ENCODE measurements around the gene DTX3L. TPM values are rescaled to one million over a fixed set of nuclear protein-coding genes. Genes with fewer than 3 reads are reported as not detected.

The DTX3L gene
- total and polyA plus RNA-seq, 2 experiments from 2014 or later = 1.8 to 6.8 TPM

DNA sequence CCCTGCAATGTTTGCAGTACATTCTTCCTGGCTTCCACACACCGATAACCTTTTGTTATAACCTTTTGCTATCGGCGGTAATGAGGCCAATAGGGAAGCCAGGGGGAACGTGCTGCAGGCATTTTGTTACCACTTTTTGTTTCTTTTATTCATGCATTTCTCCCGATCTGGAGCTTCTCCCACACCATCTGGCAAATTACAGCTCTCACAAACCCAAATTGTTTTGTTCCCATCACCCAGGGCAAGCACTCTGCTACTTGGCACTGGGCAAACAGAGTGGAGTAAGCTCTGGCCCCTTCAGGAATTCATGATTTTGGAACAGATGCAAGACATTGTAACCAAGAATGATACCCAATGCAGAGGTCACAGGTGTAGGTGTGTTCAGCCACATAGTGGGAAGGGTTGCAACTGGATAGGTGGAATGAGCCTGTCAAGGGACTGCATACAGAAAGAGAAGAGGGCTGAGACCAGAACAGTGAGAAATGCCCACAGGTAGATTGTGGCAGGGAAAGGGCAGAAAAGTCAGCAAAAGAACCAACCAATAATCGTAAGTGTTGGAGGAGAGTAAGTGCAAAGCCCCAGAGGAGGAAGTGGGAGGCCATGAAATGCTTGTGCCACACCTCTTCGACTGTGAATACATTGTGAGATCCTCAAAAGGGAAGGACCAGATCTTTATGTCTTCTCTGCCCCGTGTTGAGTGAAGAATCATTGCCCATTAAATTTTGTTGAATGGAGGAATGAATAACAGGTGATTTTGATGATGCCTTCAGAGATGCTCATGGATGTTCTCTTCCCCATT, 59.1 kb downstream of the DTX3L start (continued):
- TF ChIP-seq, protein P1, sequence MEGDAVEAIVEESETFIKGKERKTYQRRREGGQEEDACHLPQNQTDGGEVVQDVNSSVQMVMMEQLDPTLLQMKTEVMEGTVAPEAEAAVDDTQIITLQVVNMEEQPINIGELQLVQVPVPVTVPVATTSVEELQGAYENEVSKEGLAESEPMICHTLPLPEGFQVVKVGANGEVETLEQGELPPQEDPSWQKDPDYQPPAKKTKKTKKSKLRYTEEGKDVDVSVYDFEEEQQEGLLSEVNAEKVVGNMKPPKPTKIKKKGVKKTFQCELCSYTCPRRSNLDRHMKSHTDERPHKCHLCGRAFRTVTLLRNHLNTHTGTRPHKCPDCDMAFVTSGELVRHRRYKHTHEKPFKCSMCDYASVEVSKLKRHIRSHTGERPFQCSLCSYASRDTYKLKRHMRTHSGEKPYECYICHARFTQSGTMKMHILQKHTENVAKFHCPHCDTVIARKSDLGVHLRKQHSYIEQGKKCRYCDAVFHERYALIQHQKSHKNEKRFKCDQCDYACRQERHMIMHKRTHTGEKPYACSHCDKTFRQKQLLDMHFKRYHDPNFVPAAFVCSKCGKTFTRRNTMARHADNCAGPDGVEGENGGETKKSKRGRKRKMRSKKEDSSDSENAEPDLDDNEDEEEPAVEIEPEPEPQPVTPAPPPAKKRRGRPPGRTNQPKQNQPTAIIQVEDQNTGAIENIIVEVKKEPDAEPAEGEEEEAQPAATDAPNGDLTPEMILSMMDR (conservative IDR thresholded peaks at IDR 0.05; ENCODE audit: low read depth in 2 of 2) = no peak
- no peak for TF ChIP-seq CREB1 (CRISPR knock-in tag; IDR thresholded peaks at IDR 0.05; ENCODE audit: low read depth)

Other genes with a start within 250 kb of the DTX3L start
- not detected in 2 replicates for gene CSTA, start 239.1 kb upstream of the DTX3L start, total RNA-seq (2014; rRNA removed; shearing (Covaris generic))
- gene CSTA, start 239.1 kb upstream of the DTX3L start, polyA plus RNA-seq (2016; fragmentation: Nextera tagmentation; extraction: Ambion mirVana) = 1.4 TPM in 2 replicates
- gene MIX23, start 181.1 kb upstream of the DTX3L start, total RNA-seq (2014; rRNA removed; shearing (Covaris generic)) = 57.7 and 84.9 TPM in 2 replicates
- gene MIX23, start 181.1 kb upstream of the DTX3L start, polyA plus RNA-seq (2016; fragmentation: Nextera tagmentation; extraction: Ambion mirVana) = 146 and 162 TPM in 2 replicates
- 34.4 and 35.9 TPM in 2 replicates for gene FAM162A, start 180.2 kb upstream of the DTX3L start, total RNA-seq (2014; rRNA removed; shearing (Covaris generic))
- gene FAM162A, start 180.2 kb upstream of the DTX3L start, polyA plus RNA-seq (2016; fragmentation: Nextera tagmentation; extraction: Ambion mirVana) = 227 and 234 TPM in 2 replicates
- gene WDR5B, start 148.3 kb upstream of the DTX3L start, total RNA-seq (2014; rRNA removed; shearing (Covaris generic)) = 2.4 and 2.7 TPM in 2 replicates
- 0.81 and 0.87 TPM in 2 replicates for gene WDR5B, start 148.3 kb upstream of the DTX3L start, polyA plus RNA-seq (2016; fragmentation: Nextera tagmentation; extraction: Ambion mirVana)
- gene KPNA1, start 49.4 kb upstream of the DTX3L start, total RNA-seq (2014; rRNA removed; shearing (Covaris generic)) = 30.1 and 38.4 TPM in 2 replicates
- gene KPNA1, start 49.4 kb upstream of the DTX3L start, polyA plus RNA-seq (2016; fragmentation: Nextera tagmentation; extraction: Ambion mirVana) = 19.8 and 20.5 TPM in 2 replicates
- gene PARP9, start within 50 bp of the DTX3L start, total RNA-seq (2014; rRNA removed; shearing (Covaris generic)) = 2.2 and 3.9 TPM in 2 replicates
- gene PARP9, start within 50 bp of the DTX3L start, polyA plus RNA-seq (2016; fragmentation: Nextera tagmentation; extraction: Ambion mirVana) = 1.8 and 2.1 TPM in 2 replicates
- gene PARP15, start 13.3 kb downstream of the DTX3L start, total RNA-seq (2014; rRNA removed; shearing (Covaris generic)) = 0.12 and 0.87 TPM in 2 replicates
- 0.17 and 0.39 TPM in 2 replicates for gene PARP15, start 13.3 kb downstream of the DTX3L start, polyA plus RNA-seq (2016; fragmentation: Nextera tagmentation; extraction: Ambion mirVana)
- 25.4 and 26.0 TPM in 2 replicates for gene PARP14, start 116.5 kb downstream of the DTX3L start, total RNA-seq (2014; rRNA removed; shearing (Covaris generic))
- 7.8 and 8.7 TPM in 2 replicates for gene PARP14, start 116.5 kb downstream of the DTX3L start, polyA plus RNA-seq (2016; fragmentation: Nextera tagmentation; extraction: Ambion mirVana)
- gene HSPBAP1, start 229.5 kb downstream of the DTX3L start, total RNA-seq (2014; rRNA removed; shearing (Covaris generic)) = 6.7 and 8.0 TPM in 2 replicates
- gene HSPBAP1, start 229.5 kb downstream of the DTX3L start, polyA plus RNA-seq (2016; fragmentation: Nextera tagmentation; extraction: Ambion mirVana) = 10.7 and 11.7 TPM in 2 replicates
- 13.0 and 16.8 TPM in 2 replicates for gene SLC49A4, start 230.7 kb downstream of the DTX3L start, total RNA-seq (2014; rRNA removed; shearing (Covaris generic))
- 3.7 and 4.0 TPM in 2 replicates for gene SLC49A4, start 230.7 kb downstream of the DTX3L start, polyA plus RNA-seq (2016; fragmentation: Nextera tagmentation; extraction: Ambion mirVana)